Measurements from ENCODE around the gene UGT2B10. TPM values are rescaled to one million over a fixed set of nuclear protein-coding genes. Genes with fewer than 3 reads are reported as not detected.
"Not testable (repeated sequence)": the region's sequence is repeated elsewhere in the genome, so short reads cannot be mapped to it uniquely, and the experiment has no call there.

UGT2B10 gene
- polyA plus RNA-seq (2011; rRNA removed) = not detected in 2 replicates
- not detected in 2 replicates for polyA minus RNA-seq (2011; rRNA and poly(A)+ RNA removed)

- POLR2A ChIA-PET; H3K9me3 ChIP-seq (ENCODE audit: control insufficient read depth, insufficient read depth, low read length); H3K27ac ChIP-seq (ENCODE audit: low read depth, low read length); H3K4me3 ChIP-seq (ENCODE audit: low read depth, low read length); DNase-seq (ENCODE audit: low read depth, low spot score); H3K27me3 ChIP-seq (ENCODE audit: control insufficient read depth, insufficient read depth, low read length): not testable (repeated sequence)
- CTCF ChIA-PET = interaction anchor here (1.5 kb wide), 1 partner anchor 354 kb away, joined by 4 read pairs; no protein-coding TSS in a partner anchor
These were observed at the start of gene UGT2B10 for GRCh38 chr4:68815617-68816409. UGT2B10 (plus strand) TSS chr4:68815994; CDS start chr4:68816020, 26 bp downstream.

- H3K27me3 ChIP-seq (ENCODE audit: control insufficient read depth, insufficient read depth, low read length); H3K9me3 ChIP-seq (ENCODE audit: control insufficient read depth, insufficient read depth, low read length); POLR2A ChIA-PET; CTCF ChIA-PET; DNase-seq (ENCODE audit: low read depth, low spot score); H3K4me3 ChIP-seq (ENCODE audit: low read depth, low read length); H3K27ac ChIP-seq (ENCODE audit: low read depth, low read length): not testable (repeated sequence)
These were observed 44.0 kb upstream of the UGT2B10 start for GRCh38 chr4:68771836-68772235.

- no peak for TF ChIP-seq CTCF (IDR thresholded peaks at IDR 0.05; ENCODE audit: low read depth, low read length)
- no peak for DNase-seq (ENCODE audit: low read depth, low spot score)
- no peak overlapping the region for H3K27ac ChIP-seq (ENCODE audit: low read depth, low read length)
- ChIA-PET POLR2A (no interaction called here), CTCF (no interaction called here)
- no peaks in the 10 kb centered on the region for H3K9me3 ChIP-seq (ENCODE audit: control insufficient read depth, insufficient read depth, low read length)
- H3K4me3 ChIP-seq (ENCODE audit: low read depth, low read length) = no peak overlapping the region
- no peaks in the 10 kb centered on the region for H3K27me3 ChIP-seq (ENCODE audit: control insufficient read depth, insufficient read depth, low read length)
These were observed 42.1 kb upstream of the UGT2B10 start for GRCh38 chr4:68773699-68774098.

GRCh38 chr4:68780232-68780631, 35.6 kb upstream of the UGT2B10 start:
- no peak for TF ChIP-seq CTCF (IDR thresholded peaks at IDR 0.05; ENCODE audit: low read depth, low read length)
- ChIA-PET POLR2A (no interaction called here), CTCF (no interaction called here)
- Histone ChIP-seq H3K4me3 (ENCODE audit: low read depth, low read length) (no peak overlapping the region), H3K9me3 (ENCODE audit: control insufficient read depth, insufficient read depth, low read length) (no peaks in the 10 kb centered on the region), H3K27ac (ENCODE audit: low read depth, low read length) (no peak overlapping the region), H3K27me3 (ENCODE audit: control insufficient read depth, insufficient read depth, low read length) (no peaks in the 10 kb centered on the region)
- DNase-seq (ENCODE audit: low read depth, low spot score) = no peak

GRCh38 chr4:68797048-68797447, 18.7 kb upstream of the UGT2B10 start:
- TF ChIP-seq CTCF (IDR thresholded peaks at IDR 0.05; ENCODE audit: low read depth, low read length) = no peak
- ChIA-PET POLR2A (no interaction called here), CTCF (no interaction called here)
- no peaks in the 10 kb centered on the region for H3K27me3 ChIP-seq (ENCODE audit: control insufficient read depth, insufficient read depth, low read length)
- H3K27ac ChIP-seq (ENCODE audit: low read depth, low read length) = no peak overlapping the region
- H3K4me3 ChIP-seq (ENCODE audit: low read depth, low read length) = no peak overlapping the region
- DNase-seq (ENCODE audit: low read depth, low spot score) = no peak
- no peaks in the 10 kb centered on the region for H3K9me3 ChIP-seq (ENCODE audit: control insufficient read depth, insufficient read depth, low read length)

- no peak for DNase-seq (ENCODE audit: low read depth, low spot score)
- no peaks in the 10 kb centered on the region for H3K27me3 ChIP-seq (ENCODE audit: control insufficient read depth, insufficient read depth, low read length)
- ChIA-PET POLR2A (no interaction called here), CTCF (no interaction called here)
- no peaks in the 10 kb centered on the region for H3K9me3 ChIP-seq (ENCODE audit: control insufficient read depth, insufficient read depth, low read length)
- H3K4me3 ChIP-seq (ENCODE audit: low read depth, low read length) = no peak overlapping the region
- no peak for TF ChIP-seq CTCF (IDR thresholded peaks at IDR 0.05; ENCODE audit: low read depth, low read length)
- H3K27ac ChIP-seq (ENCODE audit: low read depth, low read length) = no peak overlapping the region
These were observed 18.2 kb upstream of the UGT2B10 start for GRCh38 chr4:68797618-68798017.

Data from AG04450 (cell line).